ENCODE results near the gene MYH3.

GRCh38 chr17:10618202-10618635 lies 38.9 kb downstream of the MYH3 start:
- TF ChIP-seq CTCF (IDR thresholded peaks at IDR 0.05) = peak; percentile 50 to 87 (median 82)
- no peak for TF ChIP-seq POLR2A (IDR thresholded peaks at IDR 0.05)

All from right lobe of liver (tissue), 4 donors.